ENCODE measurements around the gene ACOT12.

The ACOT12 gene

GRCh38 chr5:81283976-81284375 is 110.0 kb downstream of the ACOT12 start:
- DNase-seq, result no peak

Measured in NCI-H1694 (cell line).